GM12878 (cell line): ENCODE measurements around the gene FAM222A.

Experiments used
- BCL3 ChIP-seq: IDR thresholded peaks from 2 replicates; pipeline ENCODE4 v1.6.1; 2011; ENCODE audit warnings: borderline replicate concordance, low read depth, mild to moderate bottlenecking, moderate library complexity, low read length; ENCODE audit not compliant: insufficient read depth, poor library complexity, severe bottlenecking
- HDAC2 ChIP-seq: fragments of 200-600 bp; sonication (generic); IDR thresholded peaks from 2 replicates; pipeline ENCODE4 v1.6.1; 2017
- RELA ChIP-seq: fragments of 450-650 bp; IDR thresholded peaks from 2 replicates; pipeline ENCODE4 v1.8.0; 2014; ENCODE audit warnings: borderline replicate concordance; ENCODE audit not compliant: partially characterized antibody
- RFX5 ChIP-seq: IDR thresholded peaks from 2 replicates; pipeline ENCODE4 v1.6.1; 2011; ENCODE audit warnings: low read depth, low read length, improper control_type of control experiment
- SREBF1 ChIP-seq: IDR thresholded peaks from 2 replicates; pipeline ENCODE4 v1.6.1; 2012; ENCODE audit warnings: mild to moderate bottlenecking, low read length
- TBL1XR1 ChIP-seq: IDR thresholded peaks from 2 replicates; pipeline ENCODE4 v1.6.1; 2012; ENCODE audit warnings: low read depth, low read length, improper control_type of control experiment
- USF1 ChIP-seq: IDR thresholded peaks from 2 replicates; pipeline ENCODE4 v1.6.1; 2011; ENCODE audit warnings: borderline replicate concordance, low read depth, mild to moderate bottlenecking, moderate library complexity, mixed read lengths, low read length; ENCODE audit not compliant: insufficient read depth; ENCODE audit errors: extremely low read length
- TF ChIP-seq, protein P1 (sequence below), 3 experiments: IDR thresholded peaks in 2 of 3; conservative IDR thresholded peaks in 1 of 3; 2 replicates each; pipeline ENCODE4 v1.5.1; 2011; ENCODE audit warnings: low read depth in 3 of 3, low read length in 3 of 3, mild to moderate bottlenecking in 3 of 3, control low read depth in 2 of 3, moderate library complexity in 2 of 3, inconsistent platforms in 1 of 3, mixed read lengths in 1 of 3; ENCODE audit not compliant: control insufficient read depth in 2 of 3, insufficient read depth in 1 of 3; ENCODE audit errors: extremely low read depth in 1 of 3

DNA sequence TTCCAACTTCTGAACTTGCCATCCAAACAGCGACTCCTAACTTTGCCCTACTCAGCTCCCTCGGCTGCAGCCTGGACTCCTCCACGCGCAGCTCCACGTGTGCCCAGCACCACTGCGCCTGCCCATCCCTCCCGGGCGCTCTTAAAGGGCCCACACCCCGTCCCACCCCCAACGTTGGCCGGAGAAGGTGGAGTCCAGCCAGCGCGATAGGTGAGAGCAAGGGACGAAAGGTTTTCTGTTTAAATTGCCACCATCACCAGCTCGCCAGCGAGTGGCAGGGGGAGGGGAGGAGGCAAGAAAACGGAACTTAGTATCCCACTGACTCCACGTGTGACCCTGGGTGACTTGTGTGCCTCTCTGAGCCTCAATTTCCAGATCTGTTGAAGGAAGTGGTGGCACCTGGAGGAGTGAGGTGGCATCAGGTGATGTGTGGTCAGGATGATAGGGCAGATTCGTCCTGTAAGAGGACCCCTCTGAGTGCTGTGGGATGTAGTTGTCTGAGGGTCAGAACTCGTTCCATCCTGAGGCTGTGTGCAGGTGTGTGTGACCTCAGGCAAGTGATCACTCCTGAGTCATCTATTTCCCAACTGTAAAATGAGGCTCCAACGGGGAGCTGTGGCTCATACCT is 59.9 kb downstream of the FAM222A start:
- TF ChIP-seq RELA: no peak
- no peak for TF ChIP-seq BCL3
- TF ChIP-seq, protein P1, sequence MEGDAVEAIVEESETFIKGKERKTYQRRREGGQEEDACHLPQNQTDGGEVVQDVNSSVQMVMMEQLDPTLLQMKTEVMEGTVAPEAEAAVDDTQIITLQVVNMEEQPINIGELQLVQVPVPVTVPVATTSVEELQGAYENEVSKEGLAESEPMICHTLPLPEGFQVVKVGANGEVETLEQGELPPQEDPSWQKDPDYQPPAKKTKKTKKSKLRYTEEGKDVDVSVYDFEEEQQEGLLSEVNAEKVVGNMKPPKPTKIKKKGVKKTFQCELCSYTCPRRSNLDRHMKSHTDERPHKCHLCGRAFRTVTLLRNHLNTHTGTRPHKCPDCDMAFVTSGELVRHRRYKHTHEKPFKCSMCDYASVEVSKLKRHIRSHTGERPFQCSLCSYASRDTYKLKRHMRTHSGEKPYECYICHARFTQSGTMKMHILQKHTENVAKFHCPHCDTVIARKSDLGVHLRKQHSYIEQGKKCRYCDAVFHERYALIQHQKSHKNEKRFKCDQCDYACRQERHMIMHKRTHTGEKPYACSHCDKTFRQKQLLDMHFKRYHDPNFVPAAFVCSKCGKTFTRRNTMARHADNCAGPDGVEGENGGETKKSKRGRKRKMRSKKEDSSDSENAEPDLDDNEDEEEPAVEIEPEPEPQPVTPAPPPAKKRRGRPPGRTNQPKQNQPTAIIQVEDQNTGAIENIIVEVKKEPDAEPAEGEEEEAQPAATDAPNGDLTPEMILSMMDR (IDR thresholded peaks at IDR 0.05 in 2 of 3, conservative IDR thresholded peaks at IDR 0.05 in 1 of 3; ENCODE audit: control insufficient read depth in 2 of 3, extremely low read depth in 1 of 3, insufficient read depth in 1 of 3, low read depth in 3 of 3, low read length in 3 of 3): no peak
- TF ChIP-seq RFX5: no peak
- TF ChIP-seq HDAC2: no peak
- TF ChIP-seq USF1: no peak
- no peak for TF ChIP-seq SREBF1
- TF ChIP-seq TBL1XR1: no peak
